Stimulated activated CD8-positive, alpha-beta memory T cell treated with anti-CD3 and anti-CD28 coated beads, Interleukin-2, amount 100 ng/mL, for 48 hours (primary cell): ENCODE measurements around the gene BRI3BP.
"Not testable (repeated sequence)": the region's sequence is repeated elsewhere in the genome, so short reads cannot be mapped to it uniquely, and the experiment has no call there.

ENCODE experiments used
- DNase-seq, 2 donors: peaks; one replicate each; pipeline ENCODE4 v3.0.0-alpha.2; 2020; ENCODE audit warnings: low read depth in 2 of 2

The BRI3BP gene

GRCh38 chr12:125065919-125066570 is 72.6 kb downstream of the BRI3BP start:
- DNase-seq: no peak

GRCh38 chr12:125068391-125068790 is 74.9 kb downstream of the BRI3BP start:
- DNase-seq: no peak

GRCh38 chr12:125069616-125070015 is 76.2 kb downstream of the BRI3BP start:
- DNase-seq: no peak

GRCh38 chr12:125070112-125070511 is 76.7 kb downstream of the BRI3BP start:
- no peak for DNase-seq

- DNase-seq: no peak
Measured at GRCh38 chr12:125070661-125071390, 77.4 kb downstream of the BRI3BP start.

- no peak for DNase-seq
Measured at GRCh38 chr12:125071456-125071855, 78.0 kb downstream of the BRI3BP start.

GRCh38 chr12:125072496-125072895 is 79.1 kb downstream of the BRI3BP start:
- no peak for DNase-seq

GRCh38 chr12:125074294-125074693 is 80.8 kb downstream of the BRI3BP start:
- not testable (repeated sequence) for DNase-seq

GRCh38 chr12:125076103-125076502 is 82.7 kb downstream of the BRI3BP start:
- DNase-seq: no peak

- DNase-seq: no peak
Measured at GRCh38 chr12:125079084-125079483, 85.6 kb downstream of the BRI3BP start.

GRCh38 chr12:125079648-125080645 is 86.5 kb downstream of the BRI3BP start:
- DNase-seq: no peak
